ENCODE measurements around the gene MACROD2.

MACROD2 gene

GRCh38 chr20:15726416-15726815 is 1731.1 kb downstream of the MACROD2 start:
- TF ChIP-seq ZBTB44 (tag by site-specific recombination; IDR thresholded peaks at IDR 0.05) (no peak), ZNF571 (tag by site-specific recombination; IDR thresholded peaks at IDR 0.05) (no peak), ZSCAN16 (tag by site-specific recombination; IDR thresholded peaks at IDR 0.05) (no peak)
- POLR2A ChIA-PET: no interaction called here
- Histone ChIP-seq H3K4me3 (ENCODE audit: low read depth, low read length) (no peak overlapping the region), H3K9me3 (ENCODE audit: control insufficient read depth, insufficient read depth, low read depth, low read length) (no peaks in the 10 kb centered on the region), H3K27ac (ENCODE audit: extremely low read depth, low read depth, low read length) (no peak overlapping the region), H3K4me1 (ENCODE audit: control insufficient read depth, insufficient read depth, low read length) (no peaks in the 10 kb centered on the region), H3K36me3 (ENCODE audit: control insufficient read depth in 2 of 2, insufficient read depth in 1 of 2, low read length in 2 of 2) (no peaks in the 10 kb centered on the region)
- CTCF ChIA-PET: no interaction called here

DNA sequence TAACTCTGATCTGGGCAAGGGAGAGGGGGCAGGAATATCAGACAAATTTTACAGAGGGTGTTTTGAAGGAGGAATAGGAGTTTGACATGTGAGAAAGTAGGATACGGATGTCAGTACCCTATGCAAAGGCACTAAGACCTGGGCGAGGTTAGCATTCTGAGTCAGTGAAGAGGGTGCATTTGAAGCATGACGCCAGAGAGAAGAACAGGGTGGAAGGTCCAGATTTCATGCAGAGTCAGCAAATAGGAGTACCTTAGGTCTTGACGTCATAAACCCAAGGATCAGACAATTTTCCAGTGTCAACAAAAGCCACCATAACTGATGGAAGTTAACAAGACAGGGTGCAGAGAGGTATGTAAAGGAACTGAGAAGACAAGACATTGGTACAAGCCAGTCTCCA is 1738.7 kb downstream of the MACROD2 start:
- H3K27ac ChIP-seq (ENCODE audit: extremely low read depth, low read depth, low read length): no peak overlapping the region
- no peak overlapping the region for H3K4me3 ChIP-seq (ENCODE audit: low read depth, low read length)
- H3K36me3 ChIP-seq (ENCODE audit: control insufficient read depth in 2 of 2, insufficient read depth in 1 of 2, low read length in 2 of 2): no peaks in the 10 kb centered on the region
- TF ChIP-seq ZNF16 (tag by site-specific recombination; IDR thresholded peaks at IDR 0.05; ENCODE audit: low read depth): no peak
- no peak for TF ChIP-seq KLF16 (tag by site-specific recombination; IDR thresholded peaks at IDR 0.05)
- no peaks in the 10 kb centered on the region for H3K4me1 ChIP-seq (ENCODE audit: control insufficient read depth, insufficient read depth, low read length)
- ChIA-PET POLR2A (no interaction called here), CTCF (no interaction called here)
- H3K9me3 ChIP-seq (ENCODE audit: control insufficient read depth, insufficient read depth, low read depth, low read length): no peaks in the 10 kb centered on the region

DNA sequence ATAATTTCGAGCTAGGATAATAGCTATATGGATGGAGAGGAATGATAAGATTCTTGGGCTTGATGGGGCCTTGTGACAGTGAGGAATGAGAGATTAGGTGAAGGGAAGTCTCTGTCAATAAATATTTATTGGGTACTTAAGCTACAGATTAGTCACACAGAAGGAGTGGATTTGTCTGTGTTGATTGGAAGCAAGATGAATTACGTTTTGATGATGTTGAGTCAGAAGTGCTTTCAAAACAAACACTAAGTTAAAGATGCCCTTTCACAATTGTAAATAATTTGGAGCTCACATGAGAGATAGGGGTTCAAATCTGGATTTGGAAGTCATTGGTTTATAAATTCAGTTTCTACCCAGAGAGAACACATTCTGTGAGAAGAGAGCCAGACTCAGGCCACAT is 1743.7 kb downstream of the MACROD2 start:
- Histone ChIP-seq H3K4me1 (ENCODE audit: control insufficient read depth, insufficient read depth, low read length) (no peaks in the 10 kb centered on the region), H3K27ac (ENCODE audit: extremely low read depth, low read depth, low read length) (no peak overlapping the region), H3K4me3 (ENCODE audit: low read depth, low read length) (no peak overlapping the region), H3K9me3 (ENCODE audit: control insufficient read depth, insufficient read depth, low read depth, low read length) (no peaks in the 10 kb centered on the region), H3K36me3 (ENCODE audit: control insufficient read depth in 2 of 2, insufficient read depth in 1 of 2, low read length in 2 of 2) (no peaks in the 10 kb centered on the region)
- ChIA-PET CTCF (interaction anchor here (0.5 to 0.7 kb wide), 2 partner anchors 231 to 279 kb away, joined by 3 read pairs; no protein-coding TSS in a partner anchor), POLR2A (no interaction called here)
- TF ChIP-seq ZNF391 (tag by site-specific recombination; IDR thresholded peaks at IDR 0.05; ENCODE audit: borderline replicate concordance, low read depth) (no peak), ZXDB (tag by site-specific recombination; IDR thresholded peaks at IDR 0.05) (no peak), ZNF202 (tag by site-specific recombination; IDR thresholded peaks at IDR 0.05; ENCODE audit: borderline replicate concordance) (no peak), ZNF223 (tag by site-specific recombination; IDR thresholded peaks at IDR 0.05) (no peak), ZNF398 (tag by site-specific recombination; IDR thresholded peaks at IDR 0.05) (no peak), ZNF561 (tag by site-specific recombination; IDR thresholded peaks at IDR 0.05; ENCODE audit: borderline replicate concordance) (no peak)

DNA sequence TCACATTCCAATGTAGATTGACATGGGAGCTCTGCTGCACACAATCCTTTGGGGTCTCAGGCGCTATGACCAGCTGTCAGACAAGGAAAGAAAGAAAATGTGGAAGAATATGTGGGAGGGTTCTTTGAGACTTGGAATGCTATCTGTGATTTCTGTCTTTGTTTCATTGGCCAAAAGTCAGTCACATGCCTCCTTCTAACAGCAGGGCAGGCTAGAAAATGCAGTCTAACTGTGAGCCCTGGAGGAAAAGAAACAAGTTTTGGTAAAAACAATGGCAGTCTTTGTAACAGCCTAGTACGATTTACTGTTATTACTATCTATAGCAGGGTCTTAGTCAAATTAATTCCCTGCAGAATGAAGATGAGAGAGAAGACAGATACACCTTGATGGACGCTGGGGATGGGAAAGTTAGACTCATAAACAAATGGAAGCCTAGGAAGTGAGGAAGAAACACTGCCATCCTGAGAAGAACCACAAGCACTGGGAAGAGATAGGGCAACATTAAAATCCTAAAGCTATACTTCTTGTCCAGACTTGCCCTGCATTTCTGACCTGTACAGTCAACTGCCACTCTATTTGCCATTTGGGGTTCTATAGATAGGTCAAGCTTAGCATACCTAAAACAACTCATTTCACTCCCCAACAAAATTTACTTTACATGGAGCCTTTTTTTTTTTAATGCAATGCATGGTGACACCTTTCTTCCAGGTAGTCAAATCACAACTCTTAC is 1744.9 kb downstream of the MACROD2 start:
- Histone ChIP-seq H3K4me3 (ENCODE audit: low read depth, low read length) (no peak overlapping the region), H3K4me1 (ENCODE audit: control insufficient read depth, insufficient read depth, low read length) (no peaks in the 10 kb centered on the region), H3K9me3 (ENCODE audit: control insufficient read depth, insufficient read depth, low read depth, low read length) (no peaks in the 10 kb centered on the region), H3K36me3 (ENCODE audit: control insufficient read depth in 2 of 2, insufficient read depth in 1 of 2, low read length in 2 of 2) (no peaks in the 10 kb centered on the region), H3K27ac (ENCODE audit: extremely low read depth, low read depth, low read length) (no peak overlapping the region)
- ChIA-PET POLR2A (no interaction called here), CTCF (no interaction called here)
- TF ChIP-seq OSR2 (tag by site-specific recombination; IDR thresholded peaks at IDR 0.05): no peak
- TF ChIP-seq ZNF335 (tag by site-specific recombination; conservative IDR thresholded peaks at IDR 0.05): no peak
- no peak for TF ChIP-seq TRIM28 (IDR thresholded peaks at IDR 0.05; ENCODE audit: borderline replicate concordance, low read length)
- TF ChIP-seq, protein P1, sequence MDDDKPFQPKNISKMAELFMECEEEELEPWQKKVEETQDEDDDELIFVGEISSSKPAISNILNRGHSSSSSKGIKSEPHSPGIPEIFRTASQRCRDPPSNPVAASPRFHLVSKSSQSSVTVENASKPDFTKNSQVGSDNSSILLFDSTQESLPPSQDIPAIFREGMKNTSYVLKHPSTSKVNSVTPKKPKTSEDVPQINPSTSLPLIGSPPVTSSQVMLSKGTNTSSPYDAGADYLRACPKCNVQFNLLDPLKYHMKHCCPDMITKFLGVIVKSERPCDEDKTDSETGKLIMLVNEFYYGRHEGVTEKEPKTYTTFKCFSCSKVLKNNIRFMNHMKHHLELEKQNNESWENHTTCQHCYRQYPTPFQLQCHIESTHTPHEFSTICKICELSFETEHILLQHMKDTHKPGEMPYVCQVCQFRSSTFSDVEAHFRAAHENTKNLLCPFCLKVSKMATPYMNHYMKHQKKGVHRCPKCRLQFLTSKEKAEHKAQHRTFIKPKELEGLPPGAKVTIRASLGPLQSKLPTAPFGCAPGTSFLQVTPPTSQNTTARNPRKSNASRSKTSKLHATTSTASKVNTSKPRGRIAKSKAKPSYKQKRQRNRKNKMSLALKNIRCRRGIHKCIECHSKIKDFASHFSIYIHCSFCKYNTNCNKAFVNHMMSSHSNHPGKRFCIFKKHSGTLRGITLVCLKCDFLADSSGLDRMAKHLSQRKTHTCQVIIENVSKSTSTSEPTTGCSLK (tag by site-specific recombination; IDR thresholded peaks at IDR 0.05): no peak
- TF ChIP-seq, protein P2, sequence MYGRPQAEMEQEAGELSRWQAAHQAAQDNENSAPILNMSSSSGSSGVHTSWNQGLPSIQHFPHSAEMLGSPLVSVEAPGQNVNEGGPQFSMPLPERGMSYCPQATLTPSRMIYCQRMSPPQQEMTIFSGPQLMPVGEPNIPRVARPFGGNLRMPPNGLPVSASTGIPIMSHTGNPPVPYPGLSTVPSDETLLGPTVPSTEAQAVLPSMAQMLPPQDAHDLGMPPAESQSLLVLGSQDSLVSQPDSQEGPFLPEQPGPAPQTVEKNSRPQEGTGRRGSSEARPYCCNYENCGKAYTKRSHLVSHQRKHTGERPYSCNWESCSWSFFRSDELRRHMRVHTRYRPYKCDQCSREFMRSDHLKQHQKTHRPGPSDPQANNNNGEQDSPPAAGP (tag by site-specific recombination; IDR thresholded peaks at IDR 0.05): no peak
- no peak for TF ChIP-seq ZNF658 (tag by site-specific recombination; IDR thresholded peaks at IDR 0.05)
- no peak for TF ChIP-seq ZNF211 (tag by site-specific recombination; IDR thresholded peaks at IDR 0.05; ENCODE audit: low read depth)
- no peak for TF ChIP-seq ZNF837 (tag by site-specific recombination; IDR thresholded peaks at IDR 0.05)
- TF ChIP-seq KLF16 (tag by site-specific recombination; IDR thresholded peaks at IDR 0.05): no peak
- no peak for TF ChIP-seq ZNF423 (tag by site-specific recombination; IDR thresholded peaks at IDR 0.05)
- TF ChIP-seq ZNF2 (tag by site-specific recombination; IDR thresholded peaks at IDR 0.05): no peak
